ENCODE measurements around the gene PEX11A. TPM values are rescaled to one million over a fixed set of nuclear protein-coding genes. Genes with fewer than 3 reads are reported as not detected.

PEX11A gene
- total RNA-seq, 1 donor from 2014 or later: 4.5 TPM

DNA sequence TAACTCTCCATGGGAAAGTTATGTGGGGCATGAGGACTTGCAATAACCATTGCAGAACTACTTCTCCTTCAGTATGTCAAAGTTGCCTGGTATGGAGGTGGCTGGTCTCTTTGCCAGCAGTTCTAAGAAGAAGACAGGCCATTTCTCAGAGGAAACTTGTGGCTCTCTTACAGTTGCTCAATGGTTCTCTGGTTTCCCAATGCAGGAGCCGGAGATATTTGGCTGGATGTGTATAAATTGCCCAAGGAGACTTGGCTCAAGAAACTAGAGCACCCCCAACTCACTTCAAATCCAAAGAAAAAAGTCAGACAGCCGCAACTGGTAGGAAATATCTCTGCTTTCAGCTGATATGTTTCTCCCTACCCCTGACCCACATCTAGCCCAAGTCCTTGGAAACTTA is 24.2 kb upstream of the PEX11A start:
- Mint-ChIP-seq H3K36me3 (no peaks in the 10 kb centered on the region), H3K9me3 (no peaks in the 10 kb centered on the region), H3K4me3 (no peak overlapping the region), H3K27ac (no peak overlapping the region), H3K4me1 (no peaks in the 10 kb centered on the region), H3K27me3 (ENCODE audit: insufficient read depth, low read depth) (no peaks in the 10 kb centered on the region)
- H3K79me2 ChIP-seq (ENCODE audit: low read depth): no peaks in the 10 kb centered on the region
- H3K27ac ChIP-seq: no peak overlapping the region
- H2AFZ ChIP-seq (replicated peaks): no peak overlapping the region
- no peak overlapping the region for H3K4me3 ChIP-seq
- H3K9ac ChIP-seq: no peak overlapping the region
- H4K20me1 ChIP-seq (ENCODE audit: low read depth): no peaks in the 10 kb centered on the region
- no peaks in the 10 kb centered on the region for H3K36me3 ChIP-seq
- peaks cover 7% of the 10 kb centered on the region for H3K27me3 ChIP-seq
- no peaks in the 10 kb centered on the region for H3K4me1 ChIP-seq
- no peaks in the 10 kb centered on the region for H3K9me3 ChIP-seq (ENCODE audit: low read depth)
- TF ChIP-seq, protein P1, sequence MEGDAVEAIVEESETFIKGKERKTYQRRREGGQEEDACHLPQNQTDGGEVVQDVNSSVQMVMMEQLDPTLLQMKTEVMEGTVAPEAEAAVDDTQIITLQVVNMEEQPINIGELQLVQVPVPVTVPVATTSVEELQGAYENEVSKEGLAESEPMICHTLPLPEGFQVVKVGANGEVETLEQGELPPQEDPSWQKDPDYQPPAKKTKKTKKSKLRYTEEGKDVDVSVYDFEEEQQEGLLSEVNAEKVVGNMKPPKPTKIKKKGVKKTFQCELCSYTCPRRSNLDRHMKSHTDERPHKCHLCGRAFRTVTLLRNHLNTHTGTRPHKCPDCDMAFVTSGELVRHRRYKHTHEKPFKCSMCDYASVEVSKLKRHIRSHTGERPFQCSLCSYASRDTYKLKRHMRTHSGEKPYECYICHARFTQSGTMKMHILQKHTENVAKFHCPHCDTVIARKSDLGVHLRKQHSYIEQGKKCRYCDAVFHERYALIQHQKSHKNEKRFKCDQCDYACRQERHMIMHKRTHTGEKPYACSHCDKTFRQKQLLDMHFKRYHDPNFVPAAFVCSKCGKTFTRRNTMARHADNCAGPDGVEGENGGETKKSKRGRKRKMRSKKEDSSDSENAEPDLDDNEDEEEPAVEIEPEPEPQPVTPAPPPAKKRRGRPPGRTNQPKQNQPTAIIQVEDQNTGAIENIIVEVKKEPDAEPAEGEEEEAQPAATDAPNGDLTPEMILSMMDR (IDR thresholded peaks at IDR 0.05): no peak
- TF ChIP-seq EZH2 (IDR thresholded peaks at IDR 0.05) (no peak), EZH2phosphoT487 (IDR thresholded peaks at IDR 0.05) (no peak)
- no peak for DNase-seq (ENCODE audit: low spot score)
- H3K4me2 ChIP-seq: no peak overlapping the region
- H3F3A ChIP-seq (ENCODE audit: low read depth): no peaks in the 10 kb centered on the region

DNA sequence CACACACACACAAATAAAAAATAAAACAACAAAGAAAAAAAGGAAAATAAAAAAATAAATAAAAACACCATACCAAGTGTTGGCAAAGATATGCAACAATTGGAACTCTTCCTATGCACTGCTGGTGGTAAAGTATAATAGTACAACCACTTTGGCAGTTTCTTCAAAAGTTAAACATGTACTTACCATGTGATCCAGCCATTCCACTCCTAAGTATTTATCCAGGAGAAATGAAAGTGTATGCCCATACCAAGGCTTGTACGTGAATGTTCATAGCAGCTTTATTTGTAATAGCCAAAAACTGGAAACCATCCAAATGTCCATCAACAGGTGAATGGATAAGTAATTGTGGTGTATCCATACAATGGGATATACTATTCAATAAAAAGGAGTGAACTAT is 17.0 kb upstream of the PEX11A start:
- no peaks in the 10 kb centered on the region for H3K4me1 ChIP-seq
- H3K4me3 ChIP-seq: no peak overlapping the region
- DNase-seq (ENCODE audit: low spot score): no peak
- Mint-ChIP-seq H3K4me3 (no peak overlapping the region), H3K27me3 (ENCODE audit: insufficient read depth, low read depth) (peaks cover 6% of the 10 kb centered on the region), H3K4me1 (no peaks in the 10 kb centered on the region), H3K27ac (no peak overlapping the region), H3K36me3 (no peaks in the 10 kb centered on the region), H3K9me3 (no peaks in the 10 kb centered on the region)
- peaks cover 31% of the 10 kb centered on the region for H3K27me3 ChIP-seq
- H4K20me1 ChIP-seq (ENCODE audit: low read depth): no peaks in the 10 kb centered on the region
- H3K4me2 ChIP-seq: no peak overlapping the region
- H2AFZ ChIP-seq (replicated peaks): no peak overlapping the region
- no peak overlapping the region for H3K27ac ChIP-seq
- H3K9ac ChIP-seq: no peak overlapping the region
- H3K79me2 ChIP-seq (ENCODE audit: low read depth): no peaks in the 10 kb centered on the region
- no peaks in the 10 kb centered on the region for H3F3A ChIP-seq (ENCODE audit: low read depth)
- TF ChIP-seq, protein P1 (IDR thresholded peaks at IDR 0.05): no peak
- no peak for TF ChIP-seq EZH2 (IDR thresholded peaks at IDR 0.05)
- TF ChIP-seq EZH2phosphoT487 (IDR thresholded peaks at IDR 0.05): no peak
- H3K36me3 ChIP-seq: no peaks in the 10 kb centered on the region
- H3K9me3 ChIP-seq (ENCODE audit: low read depth): no peaks in the 10 kb centered on the region

DNA sequence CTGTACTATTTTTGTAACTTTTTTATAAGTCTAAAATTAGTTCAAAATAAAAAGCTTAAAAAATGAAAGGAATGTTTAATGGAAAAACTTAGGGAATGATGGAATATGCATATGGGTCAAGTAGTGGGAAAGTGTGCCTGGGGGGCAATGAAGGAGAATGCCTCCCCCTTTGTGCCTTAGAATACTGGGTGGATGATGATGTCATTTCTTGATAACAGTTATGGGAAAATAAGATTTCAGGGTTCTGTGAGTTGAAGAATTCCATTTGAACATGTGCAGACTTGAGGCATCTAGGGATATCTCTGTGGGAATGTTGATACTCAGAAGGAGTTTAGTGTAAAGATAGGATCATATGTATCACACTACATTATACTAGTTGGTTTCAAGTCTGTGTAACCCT is 13.9 kb upstream of the PEX11A start:
- Mint-ChIP-seq H3K4me3 (no peak overlapping the region), H3K9me3 (no peaks in the 10 kb centered on the region), H3K36me3 (no peaks in the 10 kb centered on the region), H3K27ac (no peak overlapping the region), H3K27me3 (ENCODE audit: insufficient read depth, low read depth) (peaks cover 9% of the 10 kb centered on the region), H3K4me1 (no peaks in the 10 kb centered on the region)
- H3K27ac ChIP-seq: no peak overlapping the region
- H4K20me1 ChIP-seq (ENCODE audit: low read depth): no peaks in the 10 kb centered on the region
- no peak for TF ChIP-seq EZH2phosphoT487 (IDR thresholded peaks at IDR 0.05)
- no peak for TF ChIP-seq EZH2 (IDR thresholded peaks at IDR 0.05)
- TF ChIP-seq, protein P1 (IDR thresholded peaks at IDR 0.05): no peak
- H3K4me2 ChIP-seq: no peak overlapping the region
- no peaks in the 10 kb centered on the region for H3K4me1 ChIP-seq
- no peaks in the 10 kb centered on the region for H3K79me2 ChIP-seq (ENCODE audit: low read depth)
- no peak overlapping the region for H3K9ac ChIP-seq
- no peak for DNase-seq (ENCODE audit: low spot score)
- H3K4me3 ChIP-seq: no peak overlapping the region
- H3K27me3 ChIP-seq: peaks cover 46% of the 10 kb centered on the region
- H2AFZ ChIP-seq (replicated peaks): no peak overlapping the region
- H3K36me3 ChIP-seq: no peaks in the 10 kb centered on the region
- H3F3A ChIP-seq (ENCODE audit: low read depth): no peaks in the 10 kb centered on the region
- no peaks in the 10 kb centered on the region for H3K9me3 ChIP-seq (ENCODE audit: low read depth)
